Neural cell (in vitro differentiated cells): ENCODE measurements around the gene MAB21L4.

ENCODE experiments used
- EZH2 ChIP-seq: fragments of 200-600, 300-800 bp; shearing (Covaris generic), sonication (generic); IDR thresholded peaks from 2 replicates; pipeline ENCODE4 v1.6.1; 2014; ENCODE audit warnings: antibody characterized with exemption, low read length, borderline replicate concordance, mild to moderate bottlenecking; ENCODE audit not compliant: insufficient read depth, poor library complexity, severe bottlenecking
- POLR2AphosphoS5 ChIP-seq: IDR thresholded peaks from 2 replicates; pipeline ENCODE4 v1.6.1; 2012
- RAD21 ChIP-seq: fragments of 450-650 bp; conservative IDR thresholded peaks from 2 replicates; pipeline ENCODE4 v1.6.1; 2014; ENCODE audit warnings: antibody characterized with exemption, mild to moderate bottlenecking, moderate library complexity
- TF ChIP-seq, protein P1 (sequence below): fragments of 450-650 bp; IDR thresholded peaks from 2 replicates; pipeline ENCODE4 v1.5.1; 2014; ENCODE audit warnings: antibody characterized with exemption, mild to moderate bottlenecking, moderate library complexity; ENCODE audit not compliant: poor library complexity, severe bottlenecking

DNA sequence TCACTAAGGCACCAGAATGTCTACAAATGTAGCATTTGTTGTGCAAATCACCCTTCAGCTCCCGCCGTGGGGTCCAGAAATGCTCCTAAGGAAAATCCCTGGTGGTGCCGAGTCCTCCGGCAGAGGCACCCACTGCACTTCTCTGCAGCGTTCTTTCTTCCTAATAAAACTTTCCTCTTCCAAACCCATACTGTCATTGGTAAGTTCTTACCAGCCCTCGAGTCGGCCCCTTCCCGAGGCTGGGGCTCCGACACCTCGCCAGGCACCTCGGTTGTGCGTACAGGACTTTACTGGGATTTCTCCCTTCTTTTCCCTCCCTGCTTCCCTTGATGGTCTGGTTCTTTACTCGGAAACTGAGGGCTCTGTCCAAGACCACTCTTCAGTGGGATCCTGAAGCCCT lies 37.6 kb downstream of the MAB21L4 start:
- TF ChIP-seq POLR2AphosphoS5 (no peak), EZH2 (no peak), RAD21 (no peak)
- TF ChIP-seq, protein P1, sequence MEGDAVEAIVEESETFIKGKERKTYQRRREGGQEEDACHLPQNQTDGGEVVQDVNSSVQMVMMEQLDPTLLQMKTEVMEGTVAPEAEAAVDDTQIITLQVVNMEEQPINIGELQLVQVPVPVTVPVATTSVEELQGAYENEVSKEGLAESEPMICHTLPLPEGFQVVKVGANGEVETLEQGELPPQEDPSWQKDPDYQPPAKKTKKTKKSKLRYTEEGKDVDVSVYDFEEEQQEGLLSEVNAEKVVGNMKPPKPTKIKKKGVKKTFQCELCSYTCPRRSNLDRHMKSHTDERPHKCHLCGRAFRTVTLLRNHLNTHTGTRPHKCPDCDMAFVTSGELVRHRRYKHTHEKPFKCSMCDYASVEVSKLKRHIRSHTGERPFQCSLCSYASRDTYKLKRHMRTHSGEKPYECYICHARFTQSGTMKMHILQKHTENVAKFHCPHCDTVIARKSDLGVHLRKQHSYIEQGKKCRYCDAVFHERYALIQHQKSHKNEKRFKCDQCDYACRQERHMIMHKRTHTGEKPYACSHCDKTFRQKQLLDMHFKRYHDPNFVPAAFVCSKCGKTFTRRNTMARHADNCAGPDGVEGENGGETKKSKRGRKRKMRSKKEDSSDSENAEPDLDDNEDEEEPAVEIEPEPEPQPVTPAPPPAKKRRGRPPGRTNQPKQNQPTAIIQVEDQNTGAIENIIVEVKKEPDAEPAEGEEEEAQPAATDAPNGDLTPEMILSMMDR, result no peak
